Stimulated activated CD8-positive, alpha-beta memory T cell treated with anti-CD3 and anti-CD28 coated beads, Interleukin-15, amount 100 ng/mL, for 48 hours (primary cell): ENCODE data around the gene CDC42EP5.
"Not testable (repeated sequence)": the region's sequence is repeated elsewhere in the genome, so short reads cannot be mapped to it uniquely, and the experiment has no call there.

Experiments used
- DNase-seq, 2 donors: peaks; one replicate each; pipeline ENCODE4 v3.0.0-alpha.2; 2020; ENCODE audit warnings: low read depth in 2 of 2

The CDC42EP5 gene

DNA sequence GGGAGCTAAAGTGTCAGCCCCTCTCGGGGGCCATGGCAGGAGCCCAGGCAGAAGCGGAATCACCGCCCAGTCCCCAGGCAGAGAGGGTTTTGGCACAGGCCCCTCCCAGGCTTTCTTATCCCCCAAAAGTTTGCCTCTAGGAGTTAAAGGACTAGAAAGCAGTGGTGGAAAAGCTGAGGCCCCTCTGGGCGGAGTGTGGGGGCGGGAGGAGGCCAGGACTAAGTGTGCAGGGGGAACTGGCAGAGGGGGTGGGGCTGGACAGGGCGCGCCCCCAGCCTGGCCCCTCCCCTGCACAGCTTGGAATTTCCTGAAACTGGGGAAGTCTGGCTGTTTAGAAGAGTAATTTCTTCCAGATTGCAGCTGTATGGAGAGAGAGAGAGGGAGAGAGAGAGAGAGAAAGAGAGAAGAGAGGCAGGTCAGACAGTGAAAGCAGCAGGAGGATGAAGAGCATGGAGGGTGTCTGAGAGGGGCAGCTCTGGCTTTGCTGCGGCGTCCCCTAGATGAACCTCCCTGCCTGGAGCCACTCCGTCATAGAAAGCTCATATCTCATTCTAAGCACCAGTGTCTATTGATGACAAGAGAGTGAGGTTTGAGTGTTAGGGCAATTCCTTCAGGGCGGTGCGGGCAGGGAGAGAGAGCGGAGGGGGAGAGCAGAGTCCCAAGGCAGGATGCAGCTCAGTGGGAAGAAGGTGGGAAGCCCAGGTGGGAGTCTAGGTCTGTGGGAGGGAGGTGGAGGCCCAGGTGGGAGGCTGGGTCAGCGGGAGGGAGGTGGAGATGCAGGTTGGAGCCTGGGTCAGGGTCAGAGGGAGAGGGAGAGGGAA lies at the start of gene CDC42EP5:
CDC42EP5 (minus strand) TSS at position 226 of the 821 bp plus-strand sequence. CDS start 7,749 bp downstream, outside the sequence.
- no peak for DNase-seq

DNA sequence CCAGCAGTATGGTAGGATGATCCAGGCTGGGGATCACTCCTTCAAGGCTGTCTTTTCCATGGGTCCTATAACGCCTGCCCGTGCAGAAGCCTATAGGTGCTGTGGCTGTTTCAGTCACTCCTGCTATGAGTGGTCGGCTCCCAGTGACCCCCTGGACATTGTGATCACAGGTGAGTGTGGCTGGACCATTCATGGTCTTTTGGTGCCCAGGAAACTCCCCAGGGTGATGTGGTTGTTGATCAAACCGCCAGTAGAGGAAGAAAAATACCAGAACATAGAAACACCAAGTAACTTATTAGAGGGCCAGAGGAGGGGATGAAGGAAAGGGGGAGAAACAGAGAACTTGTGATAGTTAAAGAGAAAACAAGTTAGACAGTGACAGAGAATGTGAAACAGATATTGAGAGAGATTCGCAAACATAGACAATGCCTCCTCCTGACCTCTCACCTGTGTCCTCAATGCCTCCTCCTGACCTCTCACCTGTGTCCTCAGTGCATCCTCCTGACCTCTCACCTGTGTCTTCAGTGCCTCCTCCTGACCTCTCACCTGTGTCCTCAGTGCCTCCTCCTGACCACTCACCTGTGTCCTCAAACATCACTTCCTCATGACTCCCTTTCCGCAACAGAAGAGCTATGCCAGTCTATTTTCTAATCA lies 48.9 kb upstream of the CDC42EP5 start:
- no peak for DNase-seq

- DNase-seq: peak in 1 of 2 donors; percentile 15
Observed at GRCh38 chr19:54521022-54521859, 48.1 kb upstream of the CDC42EP5 start.

- DNase-seq: no peak
Observed at GRCh38 chr19:54518844-54519243, 45.7 kb upstream of the CDC42EP5 start.

DNA sequence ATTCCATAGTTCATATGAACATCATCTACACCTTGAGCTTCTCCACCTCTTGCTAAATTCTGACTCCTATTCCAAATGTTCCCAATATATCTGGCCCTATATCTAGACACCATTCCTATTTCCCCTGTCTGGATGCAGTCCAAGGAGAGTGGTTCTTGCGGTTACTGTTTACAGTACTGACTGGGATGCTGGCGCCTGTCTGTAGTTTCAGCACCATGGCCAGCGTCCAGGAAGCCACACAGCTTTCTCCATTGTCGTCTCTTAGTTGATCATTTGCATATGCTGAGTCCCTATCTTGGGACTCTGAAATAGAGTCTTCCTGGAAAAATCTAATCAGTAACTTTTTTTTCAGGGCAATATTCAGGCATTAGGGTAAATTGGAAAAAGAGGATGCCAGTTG lies 44.4 kb upstream of the CDC42EP5 start:
- DNase-seq: peak in 1 of 2 donors; percentile 30

DNA sequence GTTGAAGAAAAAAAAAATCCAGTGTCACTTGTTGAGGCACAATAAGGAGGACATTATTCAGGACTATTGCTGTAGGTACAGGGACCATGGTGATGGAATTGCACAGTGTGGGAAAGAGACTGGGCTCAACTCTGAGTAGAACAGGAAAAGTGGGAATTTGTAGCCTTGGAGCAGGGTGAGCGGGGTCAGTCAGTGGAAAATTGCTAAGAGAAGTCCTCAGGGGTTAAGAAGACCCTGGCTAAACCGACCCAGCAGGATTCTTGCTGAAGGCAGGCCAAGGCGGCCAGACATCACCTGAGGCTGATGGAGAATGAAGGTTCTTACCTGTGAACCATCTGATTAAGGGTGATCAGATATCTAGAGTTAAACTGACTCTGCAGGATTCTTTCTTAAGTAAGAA lies 42.1 kb upstream of the CDC42EP5 start:
- no peak for DNase-seq

- not testable (repeated sequence) for DNase-seq
Observed at GRCh38 chr19:54509200-54509940, 36.3 kb upstream of the CDC42EP5 start.

GRCh38 chr19:54508487-54508886 lies 35.4 kb upstream of the CDC42EP5 start:
- not testable (repeated sequence) for DNase-seq

DNA sequence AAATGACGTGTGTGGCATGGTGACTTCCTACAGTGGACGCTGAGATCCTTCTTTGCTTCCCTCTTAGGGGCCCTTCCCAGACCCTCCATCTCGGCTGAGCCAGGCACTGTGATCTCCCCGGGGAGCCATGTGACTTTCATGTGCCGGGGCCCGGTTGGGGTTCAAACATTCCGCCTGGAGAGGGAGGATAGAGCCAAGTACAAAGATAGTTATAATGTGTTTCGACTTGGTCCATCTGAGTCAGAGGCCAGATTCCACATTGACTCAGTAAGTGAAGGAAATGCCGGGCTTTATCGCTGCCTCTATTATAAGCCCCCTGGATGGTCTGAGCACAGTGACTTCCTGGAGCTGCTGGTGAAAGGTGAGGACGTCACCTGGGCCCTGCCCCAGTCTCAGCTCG lies 34.7 kb upstream of the CDC42EP5 start:
- DNase-seq: no peak

GRCh38 chr19:54507038-54507717 lies 34.1 kb upstream of the CDC42EP5 start:
- DNase-seq: not testable (repeated sequence)

GRCh38 chr19:54506079-54506478 lies 33.0 kb upstream of the CDC42EP5 start:
- DNase-seq: no peak

DNA sequence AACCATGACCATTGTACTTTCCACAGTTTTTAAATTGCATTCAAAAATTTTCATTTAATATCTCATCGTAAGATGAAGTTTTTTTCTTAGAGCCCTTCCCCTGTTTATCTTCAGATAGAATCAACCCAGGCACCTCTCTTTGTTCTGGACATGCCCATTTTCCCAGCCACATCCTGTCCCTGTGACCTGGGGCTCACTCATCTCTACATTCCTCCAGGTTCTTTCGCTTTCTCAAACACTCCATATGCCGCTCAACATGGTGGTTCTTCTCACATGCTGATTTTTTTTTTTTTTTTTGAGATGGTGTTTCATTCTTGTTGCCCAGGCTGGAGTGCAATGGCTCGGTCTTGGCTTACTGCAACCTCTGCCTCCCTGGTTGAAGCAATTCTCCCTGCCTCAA lies 32.4 kb upstream of the CDC42EP5 start:
- DNase-seq: not testable (repeated sequence)

GRCh38 chr19:54502518-54503048 lies 29.5 kb upstream of the CDC42EP5 start, which contains the start of gene LAIR2:
Gene LAIR2 (plus strand): TSS chr19:54502831. CDS start chr19:54502919, 88 bp downstream.
- DNase-seq: no peak

DNA sequence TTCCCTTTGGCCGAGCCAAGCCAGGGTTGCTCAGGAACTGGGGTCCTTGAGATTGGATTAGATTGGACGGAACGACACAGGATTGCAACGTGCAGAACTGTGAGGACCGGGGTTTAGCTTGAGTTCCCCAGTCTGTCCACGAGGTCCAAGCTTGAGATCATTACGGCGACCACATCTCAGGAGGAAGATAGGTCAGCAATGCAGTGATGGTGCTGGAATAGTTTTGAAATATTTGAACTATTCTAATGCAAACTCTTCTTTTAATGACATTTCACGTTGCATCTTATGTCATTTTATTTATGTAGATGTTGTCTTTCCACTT lies 25.3 kb upstream of the CDC42EP5 start:
- DNase-seq: not testable (repeated sequence)

DNA sequence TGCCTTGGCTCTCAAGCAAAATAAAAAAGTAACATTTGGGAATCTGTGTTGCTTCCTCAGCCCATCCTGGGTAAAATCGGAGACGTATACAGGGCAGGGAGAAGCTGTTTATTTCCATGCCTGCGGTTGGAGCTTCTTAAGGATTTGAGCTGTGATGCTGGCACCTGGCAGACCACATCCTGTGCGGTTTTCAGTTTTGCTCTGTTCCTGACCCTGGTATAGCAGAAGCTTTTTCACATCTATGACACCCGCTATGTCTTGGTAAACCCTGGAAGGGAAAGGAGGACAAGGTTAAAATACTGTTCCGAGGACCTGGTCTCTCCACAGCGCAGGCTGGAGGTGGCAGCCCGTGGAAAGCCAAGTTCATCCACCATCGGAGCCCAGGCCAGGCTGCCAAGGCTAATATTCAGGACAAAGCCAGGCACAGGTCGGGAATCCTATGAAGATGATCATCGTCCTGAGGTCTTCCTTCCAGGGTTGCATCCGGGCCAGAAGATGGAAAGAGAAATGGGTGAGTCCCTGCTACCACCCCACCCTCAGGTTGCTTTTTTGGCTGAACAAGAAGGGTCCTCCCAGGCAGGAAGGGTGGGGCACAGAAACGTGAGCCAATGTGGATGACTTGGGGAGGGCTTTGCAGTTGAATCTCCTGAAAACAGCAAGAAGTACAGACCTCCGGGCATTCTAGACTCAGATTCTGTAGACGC lies 24.8 kb upstream of the CDC42EP5 start:
- DNase-seq: not testable (repeated sequence)

DNA sequence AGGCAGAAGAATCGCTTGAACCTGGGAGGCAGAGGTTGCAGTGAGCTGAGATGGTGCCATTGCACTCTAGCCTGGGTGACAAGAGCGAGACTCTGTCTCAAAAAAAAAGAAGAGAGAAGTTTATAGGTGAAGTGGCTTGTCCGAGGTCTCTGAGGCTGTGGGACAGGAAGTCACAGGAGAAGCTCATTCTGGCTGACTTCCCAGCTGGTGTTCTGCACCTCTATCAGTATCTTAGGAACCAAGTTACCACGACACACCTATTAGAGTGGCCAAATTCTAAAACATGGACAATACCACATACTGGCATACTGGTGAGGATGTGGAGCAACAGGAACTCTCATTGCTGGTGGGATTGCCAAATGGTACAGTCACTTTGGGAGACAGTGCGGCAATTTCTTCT lies 22.2 kb upstream of the CDC42EP5 start:
- not testable (repeated sequence) for DNase-seq

- no peak for DNase-seq
Observed at GRCh38 chr19:54493967-54494585, 21.0 kb upstream of the CDC42EP5 start.

DNA sequence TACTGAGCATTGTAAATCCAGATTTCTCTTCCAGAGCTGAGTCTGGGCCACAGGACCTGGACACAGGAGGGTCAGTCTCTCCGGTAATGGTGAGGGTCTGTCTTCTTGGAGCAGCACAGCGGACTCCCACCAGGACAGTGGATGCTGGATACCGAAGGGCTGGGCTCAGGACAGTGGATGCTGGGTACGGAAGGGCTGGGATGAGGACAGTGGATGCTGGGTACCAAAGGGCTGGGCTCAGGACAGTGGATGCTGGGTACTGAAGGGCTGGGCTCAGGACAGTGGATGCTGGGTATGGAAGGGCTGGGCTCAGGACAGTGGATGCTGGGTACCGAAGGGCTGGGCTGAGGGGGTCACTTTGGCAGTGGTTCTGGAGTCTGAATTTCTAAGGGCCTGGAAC lies 20.0 kb upstream of the CDC42EP5 start:
- DNase-seq: not testable (repeated sequence)

DNA sequence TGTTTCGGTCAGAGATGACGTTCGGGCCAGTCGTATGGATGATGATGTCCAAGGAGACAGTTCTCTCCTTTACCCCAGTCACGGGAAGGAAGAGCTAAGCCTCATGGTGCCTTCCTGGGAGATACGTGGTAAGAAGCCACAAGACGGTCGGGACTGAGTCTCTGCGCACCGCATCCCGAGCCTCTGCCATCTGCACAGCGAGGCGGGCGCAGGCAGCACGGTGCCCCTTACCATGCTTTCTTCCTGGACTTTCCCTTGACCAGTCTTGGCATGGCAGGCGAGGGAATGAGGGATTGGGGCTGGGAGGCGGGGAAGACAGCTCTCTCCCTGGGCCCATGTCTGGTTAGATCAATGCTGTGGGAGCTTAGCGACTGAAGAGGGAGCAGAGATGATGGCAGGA lies 19.5 kb upstream of the CDC42EP5 start:
- no peak for DNase-seq

DNA sequence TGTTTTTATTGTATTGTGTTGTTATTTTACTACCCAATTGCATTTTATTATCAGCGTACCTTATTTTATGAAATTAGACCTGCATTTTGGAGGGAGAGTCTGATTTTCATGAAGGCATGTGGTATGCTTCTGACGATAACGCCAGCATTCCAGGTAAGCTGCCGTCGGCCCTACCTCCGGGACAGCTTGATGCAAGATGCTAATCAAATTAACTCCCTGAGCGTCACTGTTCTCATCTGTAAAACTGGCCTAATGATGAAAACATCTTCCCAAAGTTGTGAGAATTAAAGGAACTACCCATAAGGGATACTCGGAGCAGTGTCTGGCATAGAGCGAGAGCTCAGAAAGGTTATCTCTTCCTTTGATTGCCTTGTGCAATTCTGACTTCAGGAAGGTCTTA lies 16.7 kb upstream of the CDC42EP5 start:
- DNase-seq: no peak
